SK-N-MC (cell line): Measurements from ENCODE around the gene FASTKD2.

ENCODE experiments used
- DNase-seq: peaks from one replicate; pipeline ENCODE4 v3.0.0-alpha.2; 2011; ENCODE audit warnings: low read depth, low spot score
- H3K27ac ChIP-seq: fragments of 200-600 bp; sonication (generic); 2 replicates; pipeline ENCODE4 v1.5.1; 2016; ENCODE audit warnings: mixed run types
- H3K36me3 ChIP-seq: fragments of 200-600 bp; sonication (generic); 2 replicates; pipeline ENCODE4 v1.6.1; 2017; ENCODE audit warnings: antibody characterized with exemption, low read length, mixed read lengths; ENCODE audit not compliant: insufficient read depth
- H3K4me3 ChIP-seq: fragments of 200-600 bp; sonication (generic); 2 replicates; pipeline ENCODE4 v1.5.1; 2016
- H3K9ac ChIP-seq: fragments of 200-600 bp; sonication (generic); 2 replicates; pipeline ENCODE4 v1.8.0; 2017; ENCODE audit warnings: mixed run types, mixed read lengths; ENCODE audit not compliant: insufficient read length
- H3K9me3 ChIP-seq: fragments of 200-600 bp; sonication (generic); 2 replicates; pipeline ENCODE4 v1.6.1; 2017; ENCODE audit warnings: low read depth, mild to moderate bottlenecking, antibody characterized with exemption, low read length, moderate library complexity, mixed read lengths
- EZH2 ChIP-seq: fragments of 200-600 bp; sonication (generic); IDR thresholded peaks from one replicate; pipeline ENCODE4 v1.6.1; 2017; ENCODE audit warnings: antibody characterized with exemption
- FOXP2 ChIP-seq: optimal IDR thresholded peaks from 2 replicates; pipeline ENCODE3; 2011; ENCODE audit warnings: mild to moderate bottlenecking, moderate library complexity; ENCODE audit not compliant: insufficient read depth; ENCODE audit errors: extremely low read length, control extremely low read depth
- POLR2AphosphoS5 ChIP-seq: IDR thresholded peaks from 2 replicates; pipeline ENCODE4 v1.6.1; 2012; ENCODE audit warnings: mild to moderate bottlenecking, low read depth, low read length, borderline replicate concordance

The FASTKD2 gene

DNA sequence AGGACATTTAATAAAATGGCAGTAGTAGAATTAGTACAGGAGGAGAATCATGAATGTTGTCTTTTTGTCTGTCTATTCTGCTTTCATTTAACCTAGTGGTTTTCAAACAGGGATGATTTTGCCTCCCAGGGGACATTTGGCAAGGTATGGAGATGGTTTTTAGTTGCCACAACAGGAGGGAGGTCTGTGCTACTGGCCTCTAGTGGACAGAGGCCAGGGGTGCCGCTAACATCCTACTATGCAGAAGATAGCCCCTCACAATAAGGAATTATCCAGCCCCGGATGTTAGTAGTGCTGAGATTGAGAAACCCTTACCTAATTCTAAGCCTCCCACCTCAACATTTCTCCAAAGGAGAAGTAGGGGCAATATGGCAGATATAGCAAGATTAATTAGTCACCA, 18.3 kb downstream of the FASTKD2 start:
- Histone ChIP-seq H3K9ac (no peak overlapping the region), H3K4me3 (no peak overlapping the region), H3K9me3 (no peaks in the 10 kb centered on the region), H3K36me3 (peaks cover 75% of the 10 kb centered on the region), H3K27ac (no peak overlapping the region)
- no peak for DNase-seq
- TF ChIP-seq FOXP2 (no peak), POLR2AphosphoS5 (no peak), EZH2 (no peak)

DNA sequence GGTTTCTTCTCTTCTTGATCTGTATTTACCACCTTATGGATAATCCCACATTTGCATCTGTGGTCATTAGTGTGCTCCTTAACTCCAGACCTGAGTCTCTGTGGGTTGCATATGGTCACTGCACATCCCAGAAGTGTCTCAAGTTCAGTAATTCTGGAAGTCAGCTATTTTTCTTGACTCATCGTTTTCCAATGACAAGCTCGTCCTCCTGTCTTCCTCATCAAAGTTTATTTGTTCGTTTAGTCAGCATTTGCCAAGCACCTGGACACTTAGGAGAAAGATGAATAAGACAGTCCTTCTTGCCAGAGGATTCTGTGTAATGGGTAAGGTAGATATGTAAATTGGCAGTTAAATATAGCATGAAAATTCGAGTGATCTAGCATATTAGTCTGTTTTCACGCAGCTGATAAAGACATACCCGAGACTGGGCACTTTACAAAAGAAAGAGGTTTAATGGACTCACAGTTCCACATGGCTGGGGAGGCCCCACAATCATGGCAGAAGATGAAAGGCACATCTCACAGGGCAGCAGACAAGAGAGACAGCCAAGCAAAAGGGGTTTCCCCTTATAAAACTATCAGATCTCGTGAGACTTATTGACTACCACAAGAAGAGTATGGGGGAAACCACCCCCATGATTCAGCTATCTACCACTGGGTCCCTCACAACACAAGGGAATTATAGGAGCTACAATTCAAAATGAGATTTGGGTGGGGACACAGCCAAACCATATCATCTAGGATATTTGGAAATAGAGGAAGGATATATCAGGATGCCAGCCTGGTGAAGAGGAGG, 19.4 kb downstream of the FASTKD2 start:
- no peaks in the 10 kb centered on the region for H3K9me3 ChIP-seq
- H3K27ac ChIP-seq, result no peak overlapping the region
- no peak overlapping the region for H3K4me3 ChIP-seq
- no peak for DNase-seq
- H3K9ac ChIP-seq, result no peak overlapping the region
- no peak for TF ChIP-seq POLR2AphosphoS5
- TF ChIP-seq FOXP2, result no peak
- no peak for TF ChIP-seq EZH2
- H3K36me3 ChIP-seq, result peaks cover 75% of the 10 kb centered on the region

DNA sequence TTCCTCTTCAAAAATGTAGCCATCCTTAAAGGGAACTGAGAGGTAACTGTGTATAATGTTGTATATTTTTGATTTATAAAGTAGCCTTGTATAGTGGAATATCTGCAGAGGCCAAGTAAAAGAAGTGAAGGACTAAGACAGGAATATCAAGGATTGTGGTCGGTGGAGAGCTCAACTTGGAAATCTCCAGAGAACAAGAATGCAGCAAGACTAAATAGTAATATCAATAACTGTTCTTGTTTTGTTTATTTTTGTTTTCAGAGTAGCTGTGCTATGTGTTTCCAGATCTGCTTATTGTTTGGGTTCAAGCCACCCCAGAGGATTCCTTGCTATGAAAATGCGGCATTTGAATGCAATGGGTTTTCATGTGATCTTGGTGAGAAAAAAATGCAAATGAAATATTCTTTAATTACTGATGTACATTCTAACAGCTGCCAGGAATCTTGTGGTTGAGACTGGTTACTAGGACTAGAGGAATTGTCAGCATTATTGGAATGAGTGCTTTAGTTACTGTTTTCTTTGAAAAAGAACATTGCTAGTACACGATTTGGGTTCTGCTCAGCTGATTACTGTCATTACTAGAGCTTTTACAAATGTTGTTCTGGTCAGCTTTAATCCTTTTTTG, 25.0 kb downstream of the FASTKD2 start:
- Histone ChIP-seq H3K9me3 (no peaks in the 10 kb centered on the region), H3K27ac (no peak overlapping the region), H3K9ac (no peak overlapping the region), H3K36me3 (peaks cover 64% of the 10 kb centered on the region), H3K4me3 (no peak overlapping the region)
- TF ChIP-seq EZH2 (no peak), FOXP2 (no peak), POLR2AphosphoS5 (no peak)
- DNase-seq, result no peak

DNA sequence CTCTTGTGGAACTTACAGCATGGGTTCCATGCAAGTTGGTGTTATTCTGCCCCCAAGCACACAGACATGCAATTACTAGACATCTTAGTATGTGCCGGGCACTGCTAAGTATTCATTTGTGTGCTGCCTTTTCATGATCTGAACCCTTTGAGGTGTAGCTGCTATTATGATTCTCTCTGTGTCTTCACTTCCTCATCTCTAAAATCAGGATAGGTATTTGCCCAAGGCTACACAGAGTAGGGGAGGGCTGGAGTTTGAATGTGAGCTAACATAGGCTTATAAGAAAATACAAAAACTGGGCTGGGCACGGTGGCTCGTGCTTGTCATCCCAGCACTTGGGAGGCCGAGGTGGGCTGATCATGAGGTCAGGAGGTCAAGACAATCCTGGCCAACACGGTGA, 27.2 kb downstream of the FASTKD2 start:
- Histone ChIP-seq H3K4me3 (no peak overlapping the region), H3K27ac (no peak overlapping the region), H3K9ac (no peak overlapping the region), H3K9me3 (no peaks in the 10 kb centered on the region), H3K36me3 (peaks cover 50% of the 10 kb centered on the region)
- no peak for TF ChIP-seq POLR2AphosphoS5
- no peak for TF ChIP-seq EZH2
- TF ChIP-seq FOXP2, result no peak
- no peak for DNase-seq

DNA sequence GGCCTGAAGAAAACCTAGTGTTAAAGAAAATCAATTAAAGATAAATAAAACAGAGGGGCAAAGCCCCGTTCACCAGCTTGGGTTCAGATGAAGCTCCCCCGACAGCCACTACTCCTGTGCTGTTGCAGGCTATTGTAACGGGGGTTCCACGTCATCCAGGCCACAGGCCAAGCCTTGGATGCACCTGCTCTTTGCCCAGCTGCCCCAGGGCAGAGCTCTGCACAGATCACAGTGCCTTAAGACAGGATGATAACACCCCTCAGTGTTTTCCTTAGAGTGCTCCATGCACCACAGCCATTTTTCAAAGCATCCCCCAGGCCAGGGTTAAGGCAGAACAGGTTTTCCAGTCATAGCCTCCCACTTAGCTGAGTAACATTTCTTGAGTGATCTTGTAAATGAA, 32.0 kb downstream of the FASTKD2 start:
- peaks cover 9% of the 10 kb centered on the region; the same call in 1 of the 2 replicates for H3K36me3 ChIP-seq
- H3K9me3 ChIP-seq, result no peaks in the 10 kb centered on the region
- H3K9ac ChIP-seq, result no peak overlapping the region
- no peak overlapping the region for H3K27ac ChIP-seq
- TF ChIP-seq FOXP2, result no peak
- TF ChIP-seq EZH2, result no peak
- DNase-seq, result no peak
- no peak overlapping the region for H3K4me3 ChIP-seq

DNA sequence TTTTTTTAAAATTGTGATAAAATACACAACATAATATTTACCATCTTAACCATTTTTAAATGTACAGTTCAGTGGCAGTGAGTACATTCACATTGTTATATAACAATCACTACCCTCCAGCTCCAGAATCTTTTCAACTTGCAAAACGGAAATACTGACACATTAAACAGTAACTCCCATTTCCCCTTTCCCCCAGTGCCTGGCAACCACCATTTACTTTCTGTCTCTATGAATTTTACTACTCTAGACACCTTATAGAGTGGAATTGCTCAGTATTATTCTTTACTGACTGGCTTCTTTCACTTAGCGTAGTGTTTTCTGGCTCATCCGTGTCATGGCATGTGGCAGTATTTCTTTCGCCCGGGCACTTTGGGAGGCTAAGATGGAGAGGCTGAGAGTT, 32.6 kb downstream of the FASTKD2 start:
- no peaks in the 10 kb centered on the region for H3K9me3 ChIP-seq
- 0 out of 2 replicates have a peak, but pooled peaks cover 5% of the 10 kb centered on the region for H3K36me3 ChIP-seq
- TF ChIP-seq POLR2AphosphoS5, result no peak
- TF ChIP-seq FOXP2, result no peak
- no peak for TF ChIP-seq EZH2
- H3K9ac ChIP-seq, result no peak overlapping the region
- DNase-seq, result no peak
- H3K27ac ChIP-seq, result no peak overlapping the region
- H3K4me3 ChIP-seq, result no peak overlapping the region

DNA sequence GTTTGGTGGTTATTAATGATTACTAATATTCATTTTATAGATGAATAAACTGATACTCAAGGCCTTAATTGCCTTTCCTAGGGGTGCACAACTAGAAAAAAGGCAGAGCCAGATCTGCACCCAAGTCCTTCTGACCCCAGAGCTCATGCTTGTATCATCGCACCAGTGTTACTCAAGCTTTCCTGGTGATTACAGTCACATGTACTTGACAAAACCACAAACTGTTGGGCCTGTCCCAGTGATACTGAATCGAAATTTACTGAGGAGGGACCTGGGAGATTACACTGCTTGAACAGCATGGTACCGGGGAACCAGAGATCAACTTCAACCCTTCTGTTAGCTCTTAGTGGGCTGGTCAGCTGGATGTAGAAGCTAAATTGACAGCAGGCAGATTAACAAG, 33.7 kb downstream of the FASTKD2 start:
- H3K4me3 ChIP-seq, result no peak overlapping the region
- no peak for DNase-seq
- H3K9me3 ChIP-seq, result no peaks in the 10 kb centered on the region
- no peaks in the 10 kb centered on the region for H3K36me3 ChIP-seq
- TF ChIP-seq POLR2AphosphoS5, result no peak
- H3K9ac ChIP-seq, result no peak overlapping the region
- no peak overlapping the region for H3K27ac ChIP-seq

DNA sequence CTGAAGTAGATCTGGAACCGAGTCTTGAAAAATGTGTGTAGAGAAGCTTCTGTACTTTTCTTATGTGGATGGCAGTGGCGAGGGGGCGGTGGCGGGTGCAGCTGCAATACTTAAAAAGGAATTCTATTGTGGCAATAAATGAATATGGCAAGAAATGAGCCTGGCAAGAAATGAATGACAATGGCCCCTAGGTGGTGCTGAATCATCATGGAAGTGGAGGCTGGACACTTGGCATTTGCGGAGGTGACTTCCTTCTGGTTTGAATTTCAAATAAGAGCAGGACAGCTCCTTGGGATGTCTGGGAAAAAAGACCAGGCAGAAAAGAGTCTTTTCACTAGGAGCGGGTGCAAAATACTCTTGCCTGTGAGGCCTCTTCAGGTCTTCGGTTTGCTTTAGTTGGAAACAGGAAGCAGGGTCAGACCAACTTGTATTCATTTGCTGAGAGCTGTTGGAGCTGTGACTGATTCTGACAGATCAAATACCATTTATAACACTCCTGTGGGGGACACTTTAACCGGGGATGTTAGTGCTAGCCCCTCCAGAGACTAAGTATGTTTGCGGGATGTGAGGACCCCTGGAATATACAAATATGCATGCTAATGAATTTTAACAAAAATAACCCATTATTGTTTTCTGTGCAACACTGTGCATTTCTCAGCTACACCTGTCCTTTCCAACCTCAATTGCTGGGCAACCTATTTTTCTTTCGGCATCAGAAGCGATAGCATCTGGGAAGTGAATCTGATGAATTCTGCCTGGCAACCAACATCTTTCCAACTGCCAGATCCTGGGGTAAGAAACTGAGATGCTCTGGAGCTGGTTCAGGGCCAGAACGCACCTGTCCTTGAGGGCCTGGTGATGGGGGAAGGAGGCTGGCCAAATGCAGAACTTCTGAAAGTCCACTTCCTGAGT, 35.4 kb downstream of the FASTKD2 start:
- no peak overlapping the region for H3K27ac ChIP-seq
- TF ChIP-seq FOXP2, result no peak
- no peak for TF ChIP-seq EZH2
- no peak for TF ChIP-seq POLR2AphosphoS5
- H3K9ac ChIP-seq, result no peak overlapping the region
- H3K9me3 ChIP-seq, result no peaks in the 10 kb centered on the region
- no peaks in the 10 kb centered on the region for H3K36me3 ChIP-seq
- no peak overlapping the region for H3K4me3 ChIP-seq
- DNase-seq, result no peak
